DOHH2 (cell line): Measurements from ENCODE around the gene PLBD2.
A peak's percentile ranks its signal among the peaks of the same experiment; 100 is the strongest.

Source experiments
- H3F3A ChIP-seq: fragments of 200-600 bp; sonication (generic), shearing (Covaris generic); 2 replicates; pipeline ENCODE4 v1.6.0; 2016; ENCODE audit warnings: antibody characterized with exemption, mild to moderate bottlenecking; ENCODE audit not compliant: control insufficient read depth, insufficient read depth
- H3K27ac ChIP-seq: fragments of 200-600 bp; sonication (generic); 2 replicates; pipeline ENCODE4 v1.5.1; 2014; ENCODE audit warnings: low read depth, mild to moderate bottlenecking, low read length, moderate library complexity
- H3K27me3 ChIP-seq: fragments of 200-600 bp; sonication (generic); 2 replicates; pipeline ENCODE4 v1.6.1; 2014; ENCODE audit warnings: mild to moderate bottlenecking, low read length, mixed read lengths; ENCODE audit not compliant: control insufficient read depth
- H3K36me3 ChIP-seq: fragments of 200-600 bp; sonication (generic); 2 replicates; pipeline ENCODE4 v1.6.1; 2014; ENCODE audit warnings: mild to moderate bottlenecking, low read length, moderate library complexity, mixed read lengths; ENCODE audit not compliant: control insufficient read depth
- H3K4me1 ChIP-seq: fragments of 200-600 bp; sonication (generic); 2 replicates; pipeline ENCODE4 v1.6.1; 2014; ENCODE audit warnings: mild to moderate bottlenecking, low read length, mixed read lengths; ENCODE audit not compliant: control insufficient read depth
- H3K4me2 ChIP-seq: fragments of 200-600 bp; sonication (generic); 2 replicates; pipeline ENCODE4 v1.6.0; 2014; ENCODE audit warnings: mild to moderate bottlenecking, low read length, moderate library complexity
- H3K4me3 ChIP-seq: fragments of 200-600 bp; sonication (generic); 2 replicates; pipeline ENCODE4 v1.5.1; 2014; ENCODE audit warnings: mild to moderate bottlenecking, low read length, mixed read lengths
- H3K79me2 ChIP-seq: fragments of 200-600 bp; sonication (generic); 2 replicates; pipeline ENCODE4 v1.6.1; 2014; ENCODE audit warnings: mild to moderate bottlenecking, low read length, mixed read lengths; ENCODE audit not compliant: control insufficient read depth
- H3K9me2 ChIP-seq: fragments of 200-600 bp; sonication (generic); replicated peaks from 2 replicates; pipeline ENCODE4 v1.6.1; 2014; ENCODE audit warnings: mild to moderate bottlenecking, low read length, mixed read lengths; ENCODE audit not compliant: control insufficient read depth
- H3K9me3 ChIP-seq: fragments of 200-600 bp; sonication (generic); 2 replicates; pipeline ENCODE4 v1.6.1; 2014; ENCODE audit warnings: antibody characterized with exemption, low read length, mixed read lengths; ENCODE audit not compliant: control insufficient read depth, insufficient read depth
- H4K20me1 ChIP-seq: fragments of 200-600 bp; sonication (generic); 2 replicates; pipeline ENCODE4 v1.6.0; 2014; ENCODE audit warnings: low read depth, mild to moderate bottlenecking, antibody characterized with exemption, low read length, moderate library complexity; ENCODE audit not compliant: control insufficient read depth, insufficient read depth
- CTCF ChIP-seq: fragments of 200-600 bp; sonication (generic); IDR thresholded peaks from one replicate; pipeline ENCODE4 v1.5.1; 2014; ENCODE audit warnings: antibody characterized with exemption, mild to moderate bottlenecking, low read depth, low read length; ENCODE audit not compliant: poor library complexity, severe bottlenecking
- EZH2phosphoT487 ChIP-seq: fragments of 200-600 bp; sonication (generic); IDR thresholded peaks from 2 replicates; pipeline ENCODE4 v1.6.1; 2017; ENCODE audit warnings: borderline replicate concordance, mild to moderate bottlenecking, antibody characterized with exemption, low read length, moderate library complexity, mixed read lengths

PLBD2 gene

GRCh38 chr12:113315358-113315757 is 43.0 kb upstream of the PLBD2 start:
- peaks cover 4% of the 10 kb centered on the region; the same call in 1 of the 2 replicates for H3K4me1 ChIP-seq
- TF ChIP-seq EZH2phosphoT487 (no peak), CTCF (no peak)
- no peaks in the 10 kb centered on the region for H3K9me3 ChIP-seq
- H4K20me1 ChIP-seq = no peaks in the 10 kb centered on the region
- H3K27me3 ChIP-seq = no peaks in the 10 kb centered on the region
- H3F3A ChIP-seq = no peaks in the 10 kb centered on the region
- no peak overlapping the region for H3K4me3 ChIP-seq
- no peaks in the 10 kb centered on the region for H3K9me2 ChIP-seq
- no peak overlapping the region for H3K4me2 ChIP-seq
- H3K36me3 ChIP-seq = peaks cover 20% of the 10 kb centered on the region
- H3K27ac ChIP-seq = no peak overlapping the region
- no peaks in the 10 kb centered on the region for H3K79me2 ChIP-seq

- peaks cover 20% of the 10 kb centered on the region for H3K36me3 ChIP-seq
- H3K79me2 ChIP-seq = no peaks in the 10 kb centered on the region
- no peak overlapping the region for H3K4me3 ChIP-seq
- no peak overlapping the region for H3K4me2 ChIP-seq
- H3K4me1 ChIP-seq = peaks cover 4% of the 10 kb centered on the region; the same call in 1 of the 2 replicates
- H3K27me3 ChIP-seq = no peaks in the 10 kb centered on the region
- H3K9me3 ChIP-seq = no peaks in the 10 kb centered on the region
- no peaks in the 10 kb centered on the region for H3K9me2 ChIP-seq
- no peaks in the 10 kb centered on the region for H4K20me1 ChIP-seq
- H3K27ac ChIP-seq = no peak overlapping the region
- TF ChIP-seq CTCF = peak; percentile 53
- TF ChIP-seq EZH2phosphoT487 = no peak
- H3F3A ChIP-seq = no peaks in the 10 kb centered on the region
Observed at GRCh38 chr12:113316155-113316554, 42.2 kb upstream of the PLBD2 start.

- Histone ChIP-seq H3K79me2 (no peaks in the 10 kb centered on the region), H3K27me3 (no peaks in the 10 kb centered on the region), H3K9me3 (no peaks in the 10 kb centered on the region), H3K4me2 (no peak overlapping the region), H3K27ac (no peak overlapping the region), H3K9me2 (no peaks in the 10 kb centered on the region), H3K36me3 (peaks cover 20% of the 10 kb centered on the region), H3F3A (no peaks in the 10 kb centered on the region), H3K4me1 (peaks cover 4% of the 10 kb centered on the region; the same call in 1 of the 2 replicates), H4K20me1 (no peaks in the 10 kb centered on the region), H3K4me3 (no peak overlapping the region)
- TF ChIP-seq EZH2phosphoT487 (no peak), CTCF (no peak)
Observed at GRCh38 chr12:113317122-113317521, 41.3 kb upstream of the PLBD2 start.
